MM.1S (cell line): ENCODE measurements around the gene MGAT4C.

ENCODE experiments used
- EZH2 ChIP-seq: fragments of 300-600 bp; sonication (generic); optimal IDR thresholded peaks from 2 replicates; pipeline ENCODE3; 2017; ENCODE audit warnings: low read depth, mild to moderate bottlenecking, antibody characterized with exemption, low read length, mixed read lengths
- EZH2phosphoT487 ChIP-seq: fragments of 300-600 bp; sonication (generic); IDR thresholded peaks from 2 replicates; pipeline ENCODE4 v1.6.1; 2018; ENCODE audit warnings: antibody characterized with exemption, low read length
- TF ChIP-seq, protein P1 (sequence below): fragments of 300-600 bp; sonication (generic); IDR thresholded peaks from 2 replicates; pipeline ENCODE4 v1.5.1; 2016; ENCODE audit warnings: antibody characterized with exemption, low read length, mixed read lengths

- TF ChIP-seq, protein P1, sequence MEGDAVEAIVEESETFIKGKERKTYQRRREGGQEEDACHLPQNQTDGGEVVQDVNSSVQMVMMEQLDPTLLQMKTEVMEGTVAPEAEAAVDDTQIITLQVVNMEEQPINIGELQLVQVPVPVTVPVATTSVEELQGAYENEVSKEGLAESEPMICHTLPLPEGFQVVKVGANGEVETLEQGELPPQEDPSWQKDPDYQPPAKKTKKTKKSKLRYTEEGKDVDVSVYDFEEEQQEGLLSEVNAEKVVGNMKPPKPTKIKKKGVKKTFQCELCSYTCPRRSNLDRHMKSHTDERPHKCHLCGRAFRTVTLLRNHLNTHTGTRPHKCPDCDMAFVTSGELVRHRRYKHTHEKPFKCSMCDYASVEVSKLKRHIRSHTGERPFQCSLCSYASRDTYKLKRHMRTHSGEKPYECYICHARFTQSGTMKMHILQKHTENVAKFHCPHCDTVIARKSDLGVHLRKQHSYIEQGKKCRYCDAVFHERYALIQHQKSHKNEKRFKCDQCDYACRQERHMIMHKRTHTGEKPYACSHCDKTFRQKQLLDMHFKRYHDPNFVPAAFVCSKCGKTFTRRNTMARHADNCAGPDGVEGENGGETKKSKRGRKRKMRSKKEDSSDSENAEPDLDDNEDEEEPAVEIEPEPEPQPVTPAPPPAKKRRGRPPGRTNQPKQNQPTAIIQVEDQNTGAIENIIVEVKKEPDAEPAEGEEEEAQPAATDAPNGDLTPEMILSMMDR, result no peak
- TF ChIP-seq EZH2phosphoT487 (no peak), EZH2 (no peak)
These were observed 270.2 kb downstream of the MGAT4C start for GRCh38 chr12:85985996-85986395.
